Osteocyte (in vitro differentiated cells): ENCODE measurements around the gene HEMK1. TPM values are rescaled to one million over a fixed set of nuclear protein-coding genes. Genes with fewer than 3 reads are reported as not detected.

Experiments
- DNase-seq: peaks from one replicate; pipeline ENCODE4 v3.0.0; 2021; ENCODE audit warnings: mixed read lengths; ENCODE audit not compliant: unreplicated experiment; ENCODE audit errors: extremely low spot score
- H3K27ac Mint-ChIP-seq: one replicate; pipeline ENCODE4 v1.8.0; 2021; ENCODE audit warnings: mild to moderate bottlenecking, mixed read lengths; ENCODE audit not compliant: unreplicated experiment
- H3K27me3 Mint-ChIP-seq: one replicate; pipeline ENCODE4 v1.8.0; 2021; ENCODE audit warnings: mixed read lengths; ENCODE audit not compliant: unreplicated experiment
- H3K36me3 Mint-ChIP-seq: one replicate; pipeline ENCODE4 v1.8.0; 2021; ENCODE audit warnings: mixed read lengths; ENCODE audit not compliant: unreplicated experiment
- H3K4me1 Mint-ChIP-seq: one replicate; pipeline ENCODE4 v1.8.0; 2021; ENCODE audit warnings: mixed read lengths; ENCODE audit not compliant: unreplicated experiment
- H3K4me3 Mint-ChIP-seq: one replicate; pipeline ENCODE4 v1.8.0; 2021; ENCODE audit warnings: mild to moderate bottlenecking, moderate library complexity, mixed read lengths; ENCODE audit not compliant: unreplicated experiment
- H3K9me3 Mint-ChIP-seq: one replicate; pipeline ENCODE4 v1.8.0; 2021; ENCODE audit warnings: mixed read lengths; ENCODE audit not compliant: unreplicated experiment
- CTCF ChIP-seq: fragments of 200-600 bp; sonication (generic); IDR thresholded peaks from 2 replicates; pipeline ENCODE4 v1.5.0; 2021; ENCODE audit warnings: antibody characterized with exemption, mild to moderate bottlenecking, moderate library complexity
- total RNA-seq: library from RNA; stranded (reverse); gene quantifications from 2 replicates; pipeline ENCODE4 v1.2.1, GENCODE V29; 2021

The HEMK1 gene
- total RNA-seq, 1 donor from 2014 or later, result 23.1 TPM

- no peak overlapping the region for H3K4me3 Mint-ChIP-seq
- no peaks in the 10 kb centered on the region for H3K27me3 Mint-ChIP-seq
- H3K36me3 Mint-ChIP-seq, result peaks cover 2% of the 10 kb centered on the region
- no peak overlapping the region for H3K27ac Mint-ChIP-seq
- no peaks in the 10 kb centered on the region for H3K9me3 Mint-ChIP-seq
- DNase-seq, result no peak
- peaks cover 23% of the 10 kb centered on the region for H3K4me1 Mint-ChIP-seq
- TF ChIP-seq CTCF, result no peak
Measured at GRCh38 chr3:50623840-50624474, 54.6 kb downstream of the HEMK1 start.

- Mint-ChIP-seq H3K9me3 (no peaks in the 10 kb centered on the region), H3K36me3 (peaks cover 2% of the 10 kb centered on the region), H3K4me1 (peaks cover 23% of the 10 kb centered on the region), H3K4me3 (no peak overlapping the region), H3K27me3 (no peaks in the 10 kb centered on the region), H3K27ac (no peak overlapping the region)
- DNase-seq, result no peak
- no peak for TF ChIP-seq CTCF
Measured at GRCh38 chr3:50624634-50625033, 55.3 kb downstream of the HEMK1 start.

GRCh38 chr3:50625231-50626182, 56.2 kb downstream of the HEMK1 start:
- Mint-ChIP-seq H3K27ac (no peak overlapping the region), H3K36me3 (peaks cover 2% of the 10 kb centered on the region), H3K9me3 (no peaks in the 10 kb centered on the region), H3K27me3 (no peaks in the 10 kb centered on the region), H3K4me3 (no peak overlapping the region), H3K4me1 (peaks cover 23% of the 10 kb centered on the region)
- no peak for DNase-seq
- no peak for TF ChIP-seq CTCF

DNA sequence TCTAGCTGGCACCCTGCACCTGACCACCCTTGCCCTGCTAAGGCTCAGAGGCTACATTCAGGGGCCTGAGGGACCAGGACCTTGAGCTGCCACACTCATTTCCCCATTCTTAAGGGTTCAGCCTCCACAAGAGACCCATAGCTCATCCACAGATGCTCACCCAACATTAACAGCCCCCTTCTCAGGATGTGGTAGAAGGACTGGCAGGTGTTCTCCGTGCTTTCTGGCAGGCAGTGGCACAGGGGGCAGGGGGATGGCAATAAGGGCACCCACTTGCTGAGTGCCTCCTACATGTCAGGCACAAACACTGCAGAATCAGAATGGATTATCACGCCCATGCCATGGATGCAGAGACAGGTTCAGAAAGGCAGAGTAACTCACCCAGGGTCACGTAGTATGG, 57.1 kb downstream of the HEMK1 start:
- TF ChIP-seq CTCF, result no peak
- Mint-ChIP-seq H3K9me3 (no peaks in the 10 kb centered on the region), H3K27me3 (no peaks in the 10 kb centered on the region), H3K4me1 (peaks cover 20% of the 10 kb centered on the region), H3K27ac (no peak overlapping the region), H3K36me3 (peaks cover 2% of the 10 kb centered on the region), H3K4me3 (no peak overlapping the region)
- no peak for DNase-seq

- Mint-ChIP-seq H3K36me3 (no peaks in the 10 kb centered on the region), H3K9me3 (no peaks in the 10 kb centered on the region), H3K4me3 (no peak overlapping the region), H3K27ac (peak overlapping the region; percentile 66), H3K4me1 (peaks cover 27% of the 10 kb centered on the region), H3K27me3 (no peaks in the 10 kb centered on the region)
- TF ChIP-seq CTCF, result peak; percentile 35
- no peak for DNase-seq
Measured at GRCh38 chr3:50627407-50628051, 58.2 kb downstream of the HEMK1 start.
